ENCODE results near the gene DUSP5.

DNA sequence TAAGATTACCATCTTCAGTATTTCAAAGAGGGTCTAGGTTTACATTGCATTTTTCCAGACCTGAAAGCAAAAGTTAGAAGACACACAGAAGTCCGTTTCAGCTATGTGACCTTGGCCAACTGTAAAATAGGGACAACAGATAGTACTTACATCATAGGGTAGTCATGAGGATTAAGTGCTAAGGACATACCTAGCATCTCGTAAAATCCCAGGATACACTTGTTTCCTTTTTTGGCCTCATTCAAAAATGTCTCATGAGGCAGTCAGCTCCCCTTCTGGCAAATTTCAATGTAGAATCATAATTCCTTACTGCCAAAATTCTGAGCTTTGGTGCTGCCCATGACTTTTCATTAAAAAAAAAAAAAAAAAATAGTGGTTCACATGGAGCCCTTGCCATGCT is 6.4 kb upstream of the DUSP5 start:
- no peak for TF ChIP-seq POLR2AphosphoS5 (IDR thresholded peaks at IDR 0.05; ENCODE audit: low read depth, low read length)
- TF ChIP-seq, protein P1, sequence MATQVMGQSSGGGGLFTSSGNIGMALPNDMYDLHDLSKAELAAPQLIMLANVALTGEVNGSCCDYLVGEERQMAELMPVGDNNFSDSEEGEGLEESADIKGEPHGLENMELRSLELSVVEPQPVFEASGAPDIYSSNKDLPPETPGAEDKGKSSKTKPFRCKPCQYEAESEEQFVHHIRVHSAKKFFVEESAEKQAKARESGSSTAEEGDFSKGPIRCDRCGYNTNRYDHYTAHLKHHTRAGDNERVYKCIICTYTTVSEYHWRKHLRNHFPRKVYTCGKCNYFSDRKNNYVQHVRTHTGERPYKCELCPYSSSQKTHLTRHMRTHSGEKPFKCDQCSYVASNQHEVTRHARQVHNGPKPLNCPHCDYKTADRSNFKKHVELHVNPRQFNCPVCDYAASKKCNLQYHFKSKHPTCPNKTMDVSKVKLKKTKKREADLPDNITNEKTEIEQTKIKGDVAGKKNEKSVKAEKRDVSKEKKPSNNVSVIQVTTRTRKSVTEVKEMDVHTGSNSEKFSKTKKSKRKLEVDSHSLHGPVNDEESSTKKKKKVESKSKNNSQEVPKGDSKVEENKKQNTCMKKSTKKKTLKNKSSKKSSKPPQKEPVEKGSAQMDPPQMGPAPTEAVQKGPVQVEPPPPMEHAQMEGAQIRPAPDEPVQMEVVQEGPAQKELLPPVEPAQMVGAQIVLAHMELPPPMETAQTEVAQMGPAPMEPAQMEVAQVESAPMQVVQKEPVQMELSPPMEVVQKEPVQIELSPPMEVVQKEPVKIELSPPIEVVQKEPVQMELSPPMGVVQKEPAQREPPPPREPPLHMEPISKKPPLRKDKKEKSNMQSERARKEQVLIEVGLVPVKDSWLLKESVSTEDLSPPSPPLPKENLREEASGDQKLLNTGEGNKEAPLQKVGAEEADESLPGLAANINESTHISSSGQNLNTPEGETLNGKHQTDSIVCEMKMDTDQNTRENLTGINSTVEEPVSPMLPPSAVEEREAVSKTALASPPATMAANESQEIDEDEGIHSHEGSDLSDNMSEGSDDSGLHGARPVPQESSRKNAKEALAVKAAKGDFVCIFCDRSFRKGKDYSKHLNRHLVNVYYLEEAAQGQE (IDR thresholded peaks at IDR 0.05; ENCODE audit: insufficient read depth in 1 of 2, low read depth in 2 of 2, low read length in 2 of 2): no peak
- TF ChIP-seq SIN3A (IDR thresholded peaks at IDR 0.05; ENCODE audit: borderline replicate concordance, insufficient read depth, low read length): no peak
- TF ChIP-seq TAF1 (IDR thresholded peaks at IDR 0.05; ENCODE audit: borderline replicate concordance, insufficient read depth, low read length): no peak
- TF ChIP-seq FOXP2 (optimal IDR thresholded peaks at IDR 0.05; ENCODE audit: borderline replicate concordance, extremely low read depth, extremely low read length, insufficient read depth): no peak
